RKO (cell line): ENCODE measurements around the gene KRTAP3-3.

Experiments used
- DNase-seq: peaks from one replicate; pipeline ENCODE4 v3.0.0-alpha.2; 2016; ENCODE audit warnings: low spot score

Gene KRTAP3-3

DNA sequence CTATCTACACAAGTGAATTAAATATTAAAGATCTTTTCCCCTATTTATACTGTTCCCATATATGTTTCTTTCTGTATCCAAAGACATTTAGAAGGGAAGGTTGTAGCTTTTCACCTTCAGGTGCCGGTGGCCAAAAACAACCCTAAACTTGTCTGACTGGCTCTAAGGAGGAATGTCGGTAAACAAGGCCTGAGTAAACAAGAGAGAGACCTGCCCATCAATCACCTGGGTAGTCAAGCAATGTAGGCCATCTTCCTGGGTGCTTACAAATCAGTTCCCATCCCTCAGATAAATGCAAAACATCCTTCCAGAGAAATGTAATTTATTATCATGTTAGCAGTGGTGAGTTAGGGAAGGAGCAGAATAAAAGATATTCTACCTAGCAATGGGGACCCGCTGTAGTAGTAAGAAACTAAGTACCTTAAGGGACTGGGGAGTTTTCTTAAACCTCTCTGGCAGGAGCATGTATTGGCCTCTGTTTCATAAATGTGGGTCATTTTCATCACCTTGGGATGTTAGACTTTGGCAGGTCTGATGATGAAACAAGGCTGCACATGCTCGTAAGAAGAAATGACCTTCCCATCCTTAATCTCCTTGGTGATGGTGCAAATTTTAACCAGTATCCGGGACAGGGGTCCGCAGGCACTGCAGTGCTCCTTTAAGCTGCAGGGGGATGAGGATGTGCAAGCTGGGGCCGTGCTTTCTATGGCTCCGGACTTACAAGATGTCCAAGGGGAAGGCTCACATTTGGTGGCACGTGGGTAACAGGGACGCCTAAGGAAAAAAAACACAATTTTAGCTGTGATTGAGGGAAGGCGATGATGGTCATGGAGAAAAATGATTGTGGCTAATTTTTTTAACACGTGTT, 35.6 kb downstream of the KRTAP3-3 start:
- DNase-seq = no peak

DNA sequence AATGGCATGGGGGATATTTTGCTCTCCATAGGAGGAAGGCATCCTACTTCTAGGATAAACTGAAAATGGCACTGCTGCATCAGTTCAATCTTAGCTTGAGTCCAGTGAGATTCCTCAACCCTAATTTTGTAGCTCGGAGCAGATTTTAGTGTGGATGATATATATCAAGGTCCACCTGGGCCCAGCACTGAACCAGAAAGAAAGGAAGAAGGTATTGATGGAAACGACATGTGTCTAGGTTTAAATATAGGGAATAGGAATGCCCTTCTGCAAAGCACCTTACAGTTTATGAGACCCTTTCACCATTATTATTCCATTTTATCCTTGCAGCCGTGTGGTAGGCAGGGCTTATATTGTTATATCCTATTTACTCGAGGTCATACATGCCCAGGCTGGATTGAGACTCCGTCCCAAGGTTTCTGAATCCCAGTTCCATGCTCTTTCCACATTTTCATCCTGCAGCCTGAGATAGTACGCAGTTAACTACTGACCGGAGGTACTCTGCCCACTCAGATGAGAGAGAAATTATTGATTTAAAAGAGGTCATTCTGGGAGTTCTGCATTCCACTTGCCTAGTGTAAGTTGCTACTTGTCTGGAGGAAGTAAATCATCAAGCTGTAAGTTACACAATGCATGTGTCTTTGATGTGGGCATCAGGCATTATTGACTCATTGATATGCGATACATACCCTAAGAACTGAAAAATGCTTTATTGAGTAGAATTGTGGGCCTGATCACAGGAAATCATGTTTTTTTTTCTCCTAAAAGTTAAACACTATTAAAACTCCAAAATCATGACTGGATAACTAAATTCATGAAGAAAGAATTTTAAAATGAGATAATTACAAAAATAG, 37.3 kb downstream of the KRTAP3-3 start:
- DNase-seq = peak; percentile 86

DNA sequence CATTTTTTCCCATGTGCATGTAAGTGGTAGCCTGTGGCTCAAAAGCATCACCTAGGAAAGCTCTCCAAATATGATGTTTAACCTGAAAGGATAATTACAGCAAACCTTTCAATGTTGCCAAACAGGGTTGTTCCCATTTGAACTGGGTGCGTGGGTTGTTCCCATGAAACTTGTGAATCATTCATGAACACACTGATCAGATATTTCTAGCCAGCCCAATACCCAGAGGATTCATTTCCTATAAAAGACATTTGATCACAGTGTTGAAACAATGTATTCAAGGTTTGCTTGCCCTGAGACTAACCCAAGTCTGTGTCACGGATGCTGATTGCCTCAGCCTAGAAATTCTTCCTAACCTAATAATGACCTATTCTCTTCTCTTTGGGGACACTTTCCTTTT, 40.1 kb downstream of the KRTAP3-3 start:
- peak; percentile 54 for DNase-seq

DNA sequence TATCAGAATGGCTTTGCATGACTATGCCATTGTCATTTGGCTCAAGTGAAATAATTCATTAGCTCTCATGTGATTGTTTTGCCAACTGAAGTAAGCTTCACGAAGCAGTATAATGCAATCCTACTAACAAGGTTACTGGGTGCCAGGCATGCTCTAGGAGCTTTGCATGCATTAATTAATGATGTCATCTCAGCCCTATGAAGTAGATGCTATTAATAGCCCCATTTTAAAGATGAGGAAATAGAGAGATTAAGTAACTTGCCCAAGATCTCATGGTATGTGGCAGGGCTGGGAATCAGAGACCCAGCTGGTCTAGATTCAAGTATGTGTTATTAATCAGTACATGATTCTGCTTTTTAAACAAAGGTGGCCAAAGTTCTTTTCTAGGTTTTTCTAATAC, 41.3 kb downstream of the KRTAP3-3 start:
- no peak for DNase-seq

DNA sequence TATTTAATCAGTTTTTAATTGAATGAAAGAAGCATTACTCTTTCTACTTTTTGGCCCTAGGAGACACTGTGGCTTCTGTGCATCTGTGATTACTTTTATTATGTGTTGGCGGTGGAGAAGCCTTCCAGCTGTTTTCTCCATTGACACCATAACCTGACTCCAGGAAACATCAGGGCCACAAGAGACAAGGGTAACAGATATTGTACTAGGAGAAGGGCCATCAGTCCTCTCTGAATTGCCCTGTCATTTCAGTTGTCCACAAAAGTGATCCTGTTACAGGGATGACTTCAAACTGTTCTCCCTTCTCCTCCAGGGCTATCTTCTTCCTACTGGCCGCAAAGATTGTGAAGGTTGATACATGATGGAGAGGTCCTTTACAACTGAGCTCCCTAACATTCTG, 41.8 kb downstream of the KRTAP3-3 start:
- no peak for DNase-seq

DNA sequence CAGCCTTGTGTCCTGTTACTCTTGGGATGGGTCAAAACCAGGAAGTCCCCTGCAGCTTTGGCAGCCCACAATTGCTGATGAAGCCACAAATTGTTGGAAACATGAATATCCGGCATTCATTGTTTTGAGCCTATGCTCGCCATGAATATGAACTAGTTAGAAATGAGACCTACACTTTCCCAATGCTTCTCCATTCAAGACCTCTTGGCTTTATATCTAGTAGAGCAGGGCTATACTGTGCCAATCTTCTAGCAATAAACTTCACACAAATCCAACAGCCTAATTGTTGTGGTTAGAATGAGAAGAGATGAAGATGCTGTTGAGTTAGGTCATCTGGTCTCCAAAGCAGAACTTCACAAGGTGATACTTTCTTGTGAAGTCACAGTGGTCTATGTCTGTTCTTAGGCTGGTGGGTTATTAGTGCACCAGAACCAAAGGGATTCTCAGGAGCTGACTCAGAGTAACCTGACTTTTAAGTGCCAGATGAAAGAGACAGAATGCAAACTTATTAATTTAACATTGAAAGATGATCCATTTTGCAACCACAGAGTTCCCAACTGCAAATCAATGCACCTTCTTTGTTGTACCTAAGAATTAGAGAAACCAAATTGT, 42.8 kb downstream of the KRTAP3-3 start:
- no peak for DNase-seq

DNA sequence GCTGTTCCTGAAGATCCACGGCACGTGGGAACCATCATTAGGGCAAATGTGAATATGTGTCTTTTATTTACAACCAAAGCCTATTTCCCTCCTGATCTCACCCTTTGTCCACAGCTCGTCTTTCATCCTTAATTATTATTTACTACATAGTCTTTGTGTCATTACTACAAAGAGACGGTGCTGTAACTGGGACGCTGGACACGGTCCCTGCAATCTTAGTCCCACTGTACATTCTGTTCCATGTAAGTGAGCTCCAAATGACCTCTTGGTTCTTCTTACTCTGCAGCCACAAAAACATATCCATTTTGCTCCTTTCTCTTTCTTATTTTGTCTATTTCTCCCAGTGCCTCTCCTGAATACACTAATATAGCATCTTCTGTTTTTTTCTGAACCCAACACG, 43.8 kb downstream of the KRTAP3-3 start:
- no peak for DNase-seq

DNA sequence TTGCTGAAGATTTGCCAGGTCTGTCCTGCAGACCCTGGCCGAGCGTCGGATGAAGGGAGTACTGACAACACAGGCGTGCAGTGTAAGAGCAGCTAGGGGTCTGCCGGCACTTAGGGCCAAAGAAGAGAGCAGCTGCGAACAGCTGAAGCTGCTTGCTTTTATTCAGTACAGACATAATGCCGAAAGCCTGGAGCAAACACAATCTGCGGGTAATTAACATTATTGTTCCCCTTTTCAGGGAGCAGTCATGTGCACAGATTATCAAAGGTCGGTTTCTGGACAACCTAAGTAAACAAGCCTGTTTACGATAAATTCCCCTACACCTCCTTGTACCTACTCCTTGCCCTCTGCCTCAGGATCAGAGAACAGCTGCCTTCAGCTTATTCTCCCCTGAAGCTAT, 44.5 kb downstream of the KRTAP3-3 start:
- DNase-seq = no peak

DNA sequence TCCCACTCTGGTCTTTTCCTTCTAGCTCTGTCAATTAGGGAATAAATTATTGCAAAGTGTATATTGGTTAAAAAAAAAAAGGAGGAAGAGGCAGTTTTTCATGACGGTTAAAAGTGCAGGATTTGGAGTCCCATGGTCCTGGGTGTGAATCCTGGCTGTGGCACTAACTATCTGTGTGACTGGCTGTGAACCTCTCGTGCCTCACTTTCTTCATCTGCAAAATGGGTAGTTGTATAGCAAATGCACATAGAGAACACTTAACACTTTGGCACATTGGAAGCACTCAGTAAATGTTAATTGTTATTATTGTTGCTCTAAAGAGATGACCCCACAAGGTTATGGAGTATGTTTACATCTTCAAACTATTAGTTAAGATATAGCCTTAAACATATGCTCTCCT, 46.0 kb downstream of the KRTAP3-3 start:
- no peak for DNase-seq

DNA sequence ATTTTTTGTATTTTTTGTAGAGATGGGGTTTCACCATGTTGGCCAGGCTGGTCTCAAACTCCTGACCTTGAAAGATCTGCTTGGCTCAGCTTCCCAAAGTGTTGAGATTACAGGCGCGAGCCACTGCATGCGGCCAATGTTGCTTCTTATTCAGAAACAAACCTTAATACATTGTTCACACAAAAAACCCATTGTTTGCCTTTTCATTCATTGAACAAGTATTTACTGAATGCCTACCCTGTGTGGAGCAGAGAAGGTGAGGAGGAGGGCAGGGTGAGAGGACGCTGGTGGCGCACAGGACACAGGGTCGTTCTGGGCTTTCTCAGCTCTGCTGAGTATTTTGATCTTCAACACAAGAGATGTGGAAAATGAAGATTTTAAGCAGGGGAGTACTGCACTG, 48.5 kb downstream of the KRTAP3-3 start:
- DNase-seq = no peak

DNA sequence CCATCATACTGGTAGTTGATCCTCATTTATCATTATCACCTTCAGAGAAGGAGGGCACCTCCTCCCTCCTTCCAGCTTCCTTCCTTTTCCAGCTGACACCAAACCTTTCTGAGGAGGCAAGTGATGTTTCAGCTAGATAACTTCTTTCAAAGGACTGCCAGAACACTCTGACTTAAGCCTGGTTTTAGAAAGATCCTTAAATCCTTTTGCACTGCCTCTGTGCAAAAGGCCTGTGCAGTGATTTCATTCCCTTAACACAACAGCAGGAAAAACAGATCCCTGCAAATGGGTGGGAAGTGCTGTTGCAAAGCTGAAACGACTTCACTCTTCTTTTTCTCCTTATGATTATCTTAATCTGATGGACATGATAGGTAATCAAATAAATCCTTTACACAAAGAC, 49.4 kb downstream of the KRTAP3-3 start:
- no peak for DNase-seq
